Measurements from ENCODE around the gene PGLYRP2. TPM values are rescaled to one million over a fixed set of nuclear protein-coding genes. Genes with fewer than 3 reads are reported as not detected.

Gene PGLYRP2
- total and polyA plus RNA-seq, 2 of the 13 experiments (the other 11 are each of a cell fraction or from before 2014, with no cell fraction given) = 0.04 to 1.0 TPM

- in situ Hi-C loops (cut with HindIII; ENCODE audit: extremely low pct_ligation_motif_present, low pct_unique_long_range_greater_than_20kb) = no loop called here
- Histone ChIP-seq H3K9ac (ENCODE audit: insufficient read depth, low read depth, low read length) (no peak overlapping the region), H3K79me2 (ENCODE audit: insufficient read depth, low read length) (no peaks in the 10 kb centered on the region), H3K27me3 (ENCODE audit: control insufficient read depth in 1 of 2, insufficient read depth in 2 of 2, low read length in 2 of 2) (no peaks in the 10 kb centered on the region), H3K36me3 (replicated peaks in 1 of 2; ENCODE audit: control insufficient read depth in 1 of 2, insufficient read depth in 2 of 2, low read length in 2 of 2) (no peaks in the 10 kb centered on the region), H3K27ac (ENCODE audit: extremely low read length, insufficient read depth, low read length) (no peak overlapping the region), H3K4me2 (ENCODE audit: low read depth, low read length) (no peak overlapping the region), H3K4me3 (replicated peaks in 1 of 3; ENCODE audit: insufficient read depth in 1 of 3, low read depth in 2 of 3, low read length in 3 of 3) (no peak overlapping the region), H3K9me3 (ENCODE audit: low read length) (no peaks in the 10 kb centered on the region), H2AFZ (ENCODE audit: low read length) (no peak overlapping the region), H3K4me1 (ENCODE audit: insufficient read depth, low read length) (peaks cover 21% of the 10 kb centered on the region), H4K20me1 (ENCODE audit: insufficient read depth, low read length) (no peaks in the 10 kb centered on the region)
- no TSS peak for BruUV-seq (replicated peaks)
- DNase-seq (ENCODE audit: low spot score) (no peak), FAIRE-seq (no peak), ATAC-seq (no peak)
- WGBS (ENCODE audit: low lambda C conversion rate) = 79% methylated on average over 4 of the region's 4 CpGs
- ChIA-PET POLR2A (no interaction called here), CTCF (ENCODE audit: low intra/inter-chr PET ratio, low total read pairs) (no interaction called here)
- TF ChIP-seq GZF1 (CRISPR knock-in tag; IDR thresholded peaks at IDR 0.05) (no peak), NBN (conservative IDR thresholded peaks at IDR 0.05) (no peak)
- intact Hi-C loops (cut with micrococcal nuclease; ENCODE audit: unreplicated experiment) = no loop called here
Observed at GRCh38 chr19:15447057-15447456, 32.2 kb downstream of the PGLYRP2 start.

GRCh38 chr19:15445807-15446376, 33.4 kb downstream of the PGLYRP2 start:
- FAIRE-seq = no peak
- Histone ChIP-seq H3K4me1 (ENCODE audit: insufficient read depth, low read length) (peaks cover 15% of the 10 kb centered on the region), H4K20me1 (ENCODE audit: insufficient read depth, low read length) (no peaks in the 10 kb centered on the region), H3K4me3 (replicated peaks in 1 of 3; ENCODE audit: insufficient read depth in 1 of 3, low read depth in 2 of 3, low read length in 3 of 3) (no peak overlapping the region), H3K36me3 (replicated peaks in 1 of 2; ENCODE audit: control insufficient read depth in 1 of 2, insufficient read depth in 2 of 2, low read length in 2 of 2) (no peaks in the 10 kb centered on the region), H3K79me2 (ENCODE audit: insufficient read depth, low read length) (no peaks in the 10 kb centered on the region), H3K4me2 (ENCODE audit: low read depth, low read length) (no peak overlapping the region), H3K27me3 (ENCODE audit: control insufficient read depth in 1 of 2, insufficient read depth in 2 of 2, low read length in 2 of 2) (no peaks in the 10 kb centered on the region), H2AFZ (ENCODE audit: low read length) (no peak overlapping the region), H3K9me3 (ENCODE audit: low read length) (no peaks in the 10 kb centered on the region), H3K27ac (ENCODE audit: extremely low read length, insufficient read depth, low read length) (no peak overlapping the region), H3K9ac (ENCODE audit: insufficient read depth, low read depth, low read length) (no peak overlapping the region)
- TF ChIP-seq ZNF326 (CRISPR knock-in tag; IDR thresholded peaks at IDR 0.05; ENCODE audit: borderline replicate concordance) = no peak
- TF ChIP-seq HIVEP1 (CRISPR knock-in tag; IDR thresholded peaks at IDR 0.05) = no peak
- TF ChIP-seq MED13 (CRISPR knock-in tag; IDR thresholded peaks at IDR 0.05) = no peak
- TF ChIP-seq SAP130 (CRISPR knock-in tag; IDR thresholded peaks at IDR 0.05; ENCODE audit: low read depth) = no peak
- TF ChIP-seq ZNF276 (CRISPR knock-in tag; IDR thresholded peaks at IDR 0.05; ENCODE audit: low read depth) = no peak
- TF ChIP-seq ZGPAT (CRISPR knock-in tag; IDR thresholded peaks at IDR 0.05) = no peak
- no peak for TF ChIP-seq ZFP82 (CRISPR knock-in tag; IDR thresholded peaks at IDR 0.05; ENCODE audit: borderline replicate concordance)
- TF ChIP-seq PBX3 (CRISPR knock-in tag; IDR thresholded peaks at IDR 0.05; ENCODE audit: borderline replicate concordance) = no peak
- TF ChIP-seq KLF12 (CRISPR knock-in tag; IDR thresholded peaks at IDR 0.05; ENCODE audit: borderline replicate concordance) = no peak
- TF ChIP-seq MXD4 (CRISPR knock-in tag; IDR thresholded peaks at IDR 0.05) = no peak
- TF ChIP-seq NFE2L1 (CRISPR knock-in tag; IDR thresholded peaks at IDR 0.05; ENCODE audit: borderline replicate concordance) = no peak
- intact Hi-C loops (cut with micrococcal nuclease; ENCODE audit: unreplicated experiment) = no loop called here
- BruUV-seq (replicated peaks) = no TSS peak
- ChIA-PET POLR2A (no interaction called here), CTCF (ENCODE audit: low intra/inter-chr PET ratio, low total read pairs) (no interaction called here)
- 68% methylated on average over 7 of the region's 7 CpGs for WGBS (ENCODE audit: low lambda C conversion rate)
- in situ Hi-C loops (cut with HindIII; ENCODE audit: extremely low pct_ligation_motif_present, low pct_unique_long_range_greater_than_20kb) = no loop called here
- no peak for DNase-seq (ENCODE audit: low spot score)
- no peak for ATAC-seq
